Trophoblast cell (in vitro differentiated cells and primary cell): Measurements from ENCODE around the gene FIBCD1.

ENCODE experiments used
- DNase-seq, 2 donors: peaks; one replicate each; pipeline ENCODE4 v3.0.0-alpha.2; 2016
- H2AFZ ChIP-seq: 2 replicates; pipeline ENCODE4 v1.6.1; 2013; ENCODE audit warnings: low read length, moderate library complexity, mild to moderate bottlenecking; ENCODE audit not compliant: insufficient read depth, poor library complexity
- H2AK5ac ChIP-seq: 2 replicates; pipeline ENCODE4 v1.6.1; 2013; ENCODE audit warnings: mild to moderate bottlenecking, low read length
- H2BK120ac ChIP-seq: 2 replicates; pipeline ENCODE4 v1.6.1; 2013; ENCODE audit warnings: low read length, mild to moderate bottlenecking, moderate library complexity; ENCODE audit not compliant: insufficient read depth, poor library complexity
- H2BK12ac ChIP-seq: 2 replicates; pipeline ENCODE4 v1.6.1; 2013; ENCODE audit warnings: mild to moderate bottlenecking, low read length, moderate library complexity
- H2BK5ac ChIP-seq: 2 replicates; pipeline ENCODE4 v1.6.1; 2013; ENCODE audit warnings: low read length, low read depth, moderate library complexity, mild to moderate bottlenecking; ENCODE audit not compliant: poor library complexity
- H3K14ac ChIP-seq: 2 replicates; pipeline ENCODE4 v1.6.1; 2013; ENCODE audit warnings: mild to moderate bottlenecking, low read length
- H3K18ac ChIP-seq: 2 replicates; pipeline ENCODE4 v1.6.1; 2013; ENCODE audit warnings: mild to moderate bottlenecking, low read length
- H3K23ac ChIP-seq: 2 replicates; pipeline ENCODE4 v1.6.1; 2013; ENCODE audit warnings: low read length
- H3K27ac ChIP-seq: 2 replicates; pipeline ENCODE4 v1.5.1; 2013; ENCODE audit warnings: low read depth, mild to moderate bottlenecking, inconsistent platforms, low read length, moderate library complexity
- H3K27me3 ChIP-seq: 2 replicates; pipeline ENCODE4 v1.6.1; 2013; ENCODE audit warnings: inconsistent platforms, mild to moderate bottlenecking, low read length, moderate library complexity; ENCODE audit not compliant: insufficient read depth
- H3K36me3 ChIP-seq, 2 experiments: 1 replicate in 1 of 2; 2 replicates in 1 of 2; pipeline ENCODE4 v1.6.1; 2013; ENCODE audit warnings: low read length in 2 of 2, mild to moderate bottlenecking in 2 of 2, moderate library complexity in 1 of 2; ENCODE audit not compliant: insufficient read depth in 2 of 2, control insufficient read depth in 1 of 2
- H3K4ac ChIP-seq: 2 replicates; pipeline ENCODE4 v1.6.1; 2013; ENCODE audit warnings: low read depth, mild to moderate bottlenecking, low read length, moderate library complexity
- H3K4me1 ChIP-seq, 2 experiments: 1 replicate in 1 of 2; 2 replicates in 1 of 2; pipeline ENCODE4 v1.6.1; 2013; ENCODE audit warnings: low read length in 2 of 2, mild to moderate bottlenecking in 2 of 2, moderate library complexity in 1 of 2; ENCODE audit not compliant: insufficient read depth in 2 of 2, control insufficient read depth in 1 of 2
- H3K4me2 ChIP-seq: 2 replicates; pipeline ENCODE4 v1.6.1; 2013; ENCODE audit warnings: inconsistent platforms, mild to moderate bottlenecking, low read length, moderate library complexity
- H3K4me3 ChIP-seq: 2 replicates; pipeline ENCODE4 v1.5.1; 2013; ENCODE audit warnings: mild to moderate bottlenecking, low read depth, low read length, inconsistent platforms
- H3K79me1 ChIP-seq: one replicate; pipeline ENCODE4 v1.6.1; 2013; ENCODE audit warnings: low read length
- H3K79me2 ChIP-seq: 2 replicates; pipeline ENCODE4 v1.6.1; 2013; ENCODE audit warnings: low read length, mild to moderate bottlenecking; ENCODE audit not compliant: control insufficient read depth, insufficient read depth, poor library complexity
- H3K9ac ChIP-seq: 2 replicates; pipeline ENCODE4 v1.6.1; 2013; ENCODE audit warnings: mild to moderate bottlenecking, low read length
- H3K9me3 ChIP-seq: 2 replicates; pipeline ENCODE4 v1.6.1; 2013; ENCODE audit warnings: low read depth, mild to moderate bottlenecking, control low read depth, inconsistent platforms, low read length; ENCODE audit not compliant: insufficient read depth
- H4K12ac ChIP-seq: 2 replicates; pipeline ENCODE4 v1.6.1; 2013; ENCODE audit warnings: low read depth, mild to moderate bottlenecking, low read length, moderate library complexity
- H4K8ac ChIP-seq: 2 replicates; pipeline ENCODE4 v1.6.1; 2013; ENCODE audit warnings: low read depth, mild to moderate bottlenecking, low read length, moderate library complexity
- H4K91ac ChIP-seq: one replicate; pipeline ENCODE4 v1.6.1; 2013; ENCODE audit warnings: low read depth, mild to moderate bottlenecking, low read length, moderate library complexity
- WGBS: extraction: QIAGEN DNeasy Blood & Tissue Kit; methylation state at CpG from one replicate; pipeline ENCODE4 v1.1.7; 2013; ENCODE audit warnings: missing lambda C conversion rate; ENCODE audit not compliant: insufficient read length, insufficient coverage; ENCODE audit errors: extremely low coverage; 5-methylcytosine and 5-hydroxymethylcytosine counted together

The FIBCD1 gene

GRCh38 chr9:130858739-130859705 is 80.0 kb downstream of the FIBCD1 start:
- H3K4ac ChIP-seq: no peak overlapping the region
- no peak overlapping the region for H4K12ac ChIP-seq
- H3K27me3 ChIP-seq: no peaks in the 10 kb centered on the region
- H3K27ac ChIP-seq: no peak overlapping the region
- no peak overlapping the region for H2BK5ac ChIP-seq
- no peak for DNase-seq
- no peak overlapping the region for H4K8ac ChIP-seq
- H2AK5ac ChIP-seq: no peak overlapping the region
- H3K4me3 ChIP-seq: no peak overlapping the region
- no peak overlapping the region for H3K4me2 ChIP-seq
- H3K9me3 ChIP-seq: peaks cover 2% of the 10 kb centered on the region
- no peak overlapping the region for H2BK12ac ChIP-seq
- H3K36me3 ChIP-seq: peaks cover 18 to 22% of the 10 kb centered on the region in 2 experiments
- no peak overlapping the region for H3K18ac ChIP-seq
- H3K14ac ChIP-seq: no peak overlapping the region
- WGBS: no CpG with 5 or more reads among the region's 20 CpGs
- no peak overlapping the region for H4K91ac ChIP-seq
- no peaks in the 10 kb centered on the region for H3K79me1 ChIP-seq
- no peak overlapping the region for H2BK120ac ChIP-seq
- no peak overlapping the region for H3K23ac ChIP-seq
- H2AFZ ChIP-seq: no peak overlapping the region
- no peak overlapping the region for H3K9ac ChIP-seq
- peaks cover 23 to 24% of the 10 kb centered on the region in 2 experiments for H3K4me1 ChIP-seq
- no peaks in the 10 kb centered on the region for H3K79me2 ChIP-seq

GRCh38 chr9:130857864-130858738 is 80.9 kb downstream of the FIBCD1 start:
- WGBS: no CpG with 5 or more reads among the region's 22 CpGs
- H3K79me1 ChIP-seq: no peaks in the 10 kb centered on the region
- H3K9ac ChIP-seq: no peak overlapping the region
- H3K18ac ChIP-seq: no peak overlapping the region
- H3K9me3 ChIP-seq: peaks cover 2% of the 10 kb centered on the region
- no peak overlapping the region for H2AK5ac ChIP-seq
- H3K27me3 ChIP-seq: no peaks in the 10 kb centered on the region
- no peak overlapping the region for H2AFZ ChIP-seq
- no peak overlapping the region for H3K23ac ChIP-seq
- no peak overlapping the region for H3K4me3 ChIP-seq
- no peak overlapping the region for H3K4ac ChIP-seq
- no peak overlapping the region for H4K12ac ChIP-seq
- H3K79me2 ChIP-seq: no peaks in the 10 kb centered on the region
- no peak overlapping the region for H2BK12ac ChIP-seq
- no peak overlapping the region for H4K91ac ChIP-seq
- H3K4me2 ChIP-seq: no peak overlapping the region
- no peak overlapping the region for H2BK120ac ChIP-seq
- peaks cover 23 to 24% of the 10 kb centered on the region in 2 experiments for H3K4me1 ChIP-seq
- DNase-seq: peak in 1 of 2 donors; percentile 17
- peaks cover 18 to 20% of the 10 kb centered on the region in 2 experiments for H3K36me3 ChIP-seq
- no peak overlapping the region for H3K27ac ChIP-seq
- no peak overlapping the region for H2BK5ac ChIP-seq
- no peak overlapping the region for H4K8ac ChIP-seq
- H3K14ac ChIP-seq: no peak overlapping the region

GRCh38 chr9:130856474-130856873 is 82.6 kb downstream of the FIBCD1 start:
- H2AK5ac ChIP-seq: no peak overlapping the region
- no peaks in the 10 kb centered on the region for H3K27me3 ChIP-seq
- no peak overlapping the region for H2BK5ac ChIP-seq
- H3K4me3 ChIP-seq: no peak overlapping the region
- H3K9me3 ChIP-seq: peaks cover 2% of the 10 kb centered on the region
- H3K79me1 ChIP-seq: no peaks in the 10 kb centered on the region
- H3K4me1 ChIP-seq: peaks cover 23 to 24% of the 10 kb centered on the region in 2 experiments
- H3K9ac ChIP-seq: no peak overlapping the region
- no peak overlapping the region for H2BK120ac ChIP-seq
- H3K14ac ChIP-seq: no peak overlapping the region
- no peak overlapping the region for H3K4me2 ChIP-seq
- H3K4ac ChIP-seq: no peak overlapping the region
- DNase-seq: no peak
- no peaks in the 10 kb centered on the region for H3K79me2 ChIP-seq
- no peak overlapping the region for H3K23ac ChIP-seq
- WGBS: no CpG with 5 or more reads among the region's 8 CpGs
- no peak overlapping the region for H2BK12ac ChIP-seq
- no peak overlapping the region for H4K91ac ChIP-seq
- no peak overlapping the region for H2AFZ ChIP-seq
- H4K8ac ChIP-seq: no peak overlapping the region
- peaks cover 12 to 14% of the 10 kb centered on the region in 2 experiments for H3K36me3 ChIP-seq
- no peak overlapping the region for H3K18ac ChIP-seq
- H4K12ac ChIP-seq: no peak overlapping the region
- H3K27ac ChIP-seq: no peak overlapping the region

GRCh38 chr9:130854835-130855234 is 84.2 kb downstream of the FIBCD1 start:
- no peaks in the 10 kb centered on the region for H3K79me1 ChIP-seq
- no peak overlapping the region for H2BK12ac ChIP-seq
- H4K91ac ChIP-seq: no peak overlapping the region
- no peak overlapping the region for H3K27ac ChIP-seq
- no peak overlapping the region for H3K4me2 ChIP-seq
- no peak overlapping the region for H3K14ac ChIP-seq
- H2BK120ac ChIP-seq: no peak overlapping the region
- no peak for DNase-seq
- H3K9me3 ChIP-seq: peaks cover 2% of the 10 kb centered on the region
- peaks cover 13 to 14% of the 10 kb centered on the region in 2 experiments for H3K4me1 ChIP-seq
- H3K27me3 ChIP-seq: no peaks in the 10 kb centered on the region
- H2AK5ac ChIP-seq: no peak overlapping the region
- H3K9ac ChIP-seq: no peak overlapping the region
- H3K18ac ChIP-seq: peak overlapping the region; percentile 16
- peak overlapping the region; percentile 25 for H3K4me3 ChIP-seq
- H3K23ac ChIP-seq: no peak overlapping the region
- H2AFZ ChIP-seq: no peak overlapping the region
- no CpG with 5 or more reads among the region's 9 CpGs for WGBS
- H4K12ac ChIP-seq: no peak overlapping the region
- no peaks in the 10 kb centered on the region for H3K79me2 ChIP-seq
- H3K36me3 ChIP-seq: peaks cover 10 to 14% of the 10 kb centered on the region in 2 experiments
- H3K4ac ChIP-seq: no peak overlapping the region
- no peak overlapping the region for H2BK5ac ChIP-seq
- H4K8ac ChIP-seq: no peak overlapping the region
